ENCODE measurements around the gene PTPRR.

GRCh38 chr12:70763666-70764065 is 156.9 kb downstream of the PTPRR start:
- TF ChIP-seq CTCF (IDR thresholded peaks at IDR 0.05) (no peak), POLR2A (IDR thresholded peaks at IDR 0.05) (no peak)

All from body of pancreas (tissue), 4 donors.